WTC11 (cell line): ENCODE measurements around the gene AIG1. TPM values are rescaled to one million over a fixed set of nuclear protein-coding genes. Genes with fewer than 3 reads are reported as not detected.

ENCODE experiments used
- ATAC-seq: fragments of 200-7000 bp; cut with Tn5 transposase; 2 replicates; pipeline ENCODE4 v1.10.0; 2021; ENCODE audit warnings: mild to moderate bottlenecking, moderate library complexity
- CTCF ChIA-PET: fragments of 300-600 bp; sonication (Branson Sonifier 250); formaldehyde crosslinking; loops from one replicate; lab custom pipeline; 2021; ENCODE audit warnings: antibody characterized with exemption; lab: Charles Lee
- POLR2A ChIA-PET: fragments of 350-600 bp; sonication (Branson Sonifier 250); formaldehyde crosslinking; loops from one replicate; lab custom pipeline; 2021; ENCODE audit warnings: antibody characterized with exemption; lab: Charles Lee
- DNase-seq: peaks from one replicate; pipeline ENCODE4 v3.0.0; 2021; ENCODE audit warnings: low spot score
- H3K27ac Mint-ChIP-seq: 2 replicates; pipeline ENCODE4 v1.8.0; 2021; ENCODE audit warnings: mixed read lengths
- H3K27me3 Mint-ChIP-seq: 2 replicates; pipeline ENCODE4 v1.8.0; 2021; ENCODE audit warnings: low read depth, mild to moderate bottlenecking, moderate library complexity, mixed read lengths
- H3K36me3 Mint-ChIP-seq: 2 replicates; pipeline ENCODE4 v1.8.0; 2021; ENCODE audit warnings: mixed read lengths
- H3K4me1 Mint-ChIP-seq: 2 replicates; pipeline ENCODE4 v1.8.0; 2022; ENCODE audit warnings: mixed read lengths
- H3K4me3 Mint-ChIP-seq: 2 replicates; pipeline ENCODE4 v1.8.0; 2021; ENCODE audit warnings: mild to moderate bottlenecking, moderate library complexity, mixed read lengths
- H3K9me3 Mint-ChIP-seq: 2 replicates; pipeline ENCODE4 v1.8.0; 2021; ENCODE audit warnings: mixed read lengths
- ARID4B ChIP-seq: sonication (generic); formaldehyde crosslinking; IDR thresholded peaks from 2 replicates; pipeline ENCODE4 v1.8.0; 2023; ENCODE audit warnings: missing genetic modification reagents, mild to moderate bottlenecking, borderline replicate concordance
- ATF1 ChIP-seq: sonication (generic); formaldehyde crosslinking; IDR thresholded peaks from 2 replicates; pipeline ENCODE4 v1.8.1; 2023; ENCODE audit warnings: mild to moderate bottlenecking, moderate library complexity, missing genetic modification reagents
- ATF2 ChIP-seq: sonication (generic); formaldehyde crosslinking; IDR thresholded peaks from 2 replicates; pipeline ENCODE4 v1.8.1; 2022; ENCODE audit warnings: low read depth, missing genetic modification reagents, borderline replicate concordance
- E2F1 ChIP-seq: sonication (generic); formaldehyde crosslinking; IDR thresholded peaks from 2 replicates; pipeline ENCODE4 v1.8.0; 2022; ENCODE audit warnings: mild to moderate bottlenecking, missing genetic modification reagents
- EMX1 ChIP-seq: fragments of 250-450 bp; sonication (Bioruptor Pico); IDR thresholded peaks from 2 replicates; pipeline ENCODE4 v1.8.0; 2021; ENCODE audit warnings: mild to moderate bottlenecking
- ERG ChIP-seq: fragments of 250-450 bp; sonication (Bioruptor Pico); IDR thresholded peaks from 2 replicates; pipeline ENCODE4 v1.8.0; 2021; ENCODE audit warnings: mild to moderate bottlenecking
- ESRRA ChIP-seq: sonication (generic); formaldehyde crosslinking; IDR thresholded peaks from 2 replicates; pipeline ENCODE4 v1.8.1; 2022; ENCODE audit warnings: mild to moderate bottlenecking, missing genetic modification reagents, borderline replicate concordance
- IRF1 ChIP-seq: sonication (generic); formaldehyde crosslinking; IDR thresholded peaks from 2 replicates; pipeline ENCODE4 v1.8.0; 2023; ENCODE audit warnings: missing genetic modification reagents
- MLX ChIP-seq: sonication (generic); formaldehyde crosslinking; IDR thresholded peaks from 2 replicates; pipeline ENCODE4 v1.8.1; 2023; ENCODE audit warnings: mild to moderate bottlenecking, missing genetic modification reagents, moderate library complexity
- NR2C2 ChIP-seq: sonication (generic); formaldehyde crosslinking; IDR thresholded peaks from 2 replicates; pipeline ENCODE4 v1.8.0; 2022; ENCODE audit warnings: mild to moderate bottlenecking, missing genetic modification reagents
- PRDM15 ChIP-seq: sonication (generic); formaldehyde crosslinking; IDR thresholded peaks from 2 replicates; pipeline ENCODE4 v1.8.0; 2022; ENCODE audit warnings: missing genetic modification reagents
- SP1 ChIP-seq: sonication (generic); formaldehyde crosslinking; conservative IDR thresholded peaks from 2 replicates; pipeline ENCODE4 v1.8.1; 2022; ENCODE audit warnings: missing genetic modification reagents
- STAT6 ChIP-seq: sonication (generic); formaldehyde crosslinking; conservative IDR thresholded peaks from 2 replicates; pipeline ENCODE4 v1.8.1; 2023; ENCODE audit warnings: mild to moderate bottlenecking, low read depth, missing genetic modification reagents, moderate library complexity
- ZNF317 ChIP-seq: sonication (generic); formaldehyde crosslinking; IDR thresholded peaks from 2 replicates; pipeline ENCODE4 v1.8.1; 2023; ENCODE audit warnings: low read depth, mild to moderate bottlenecking, moderate library complexity, missing genetic modification reagents, borderline replicate concordance
- ZNF423 ChIP-seq: fragments of 250-450 bp; sonication (Bioruptor Pico); IDR thresholded peaks from 2 replicates; pipeline ENCODE4 v2.1.2; 2022; ENCODE audit warnings: mild to moderate bottlenecking, moderate library complexity
- total RNA-seq: library from RNA; stranded (reverse); gene quantifications from 3 replicates; pipeline ENCODE4 v1.2.3, GENCODE V29; 2021

The AIG1 gene
- total RNA-seq, 1 experiment from 2014 or later = 38.8 TPM

- TF ChIP-seq ATF2 (CRISPR knock-in tag) = no peak
- TF ChIP-seq, all 79 proteins: peak for 0
Observed at GRCh38 chr6:143098054-143098671, 37.5 kb downstream of the AIG1 start (continued).

GRCh38 chr6:143099647-143100046 lies 39.0 kb downstream of the AIG1 start:
- no peak for TF ChIP-seq ARID4B (CRISPR knock-in tag)
- no peak for TF ChIP-seq ESRRA (CRISPR knock-in tag)
- no peak for TF ChIP-seq PRDM15 (CRISPR knock-in tag)
- no peak for TF ChIP-seq ZNF317
- no peak for TF ChIP-seq ERG
- TF ChIP-seq IRF1 = no peak
- TF ChIP-seq E2F1 (CRISPR knock-in tag) = no peak
- TF ChIP-seq STAT6 (CRISPR knock-in tag) = no peak
- TF ChIP-seq MLX (CRISPR knock-in tag) = no peak
- TF ChIP-seq SP1 (CRISPR knock-in tag) = no peak
- TF ChIP-seq NR2C2 (CRISPR knock-in tag) = no peak
- no peak for TF ChIP-seq ZNF423 (CRISPR knock-in tag)
- no peak for TF ChIP-seq ATF1
- no peak for TF ChIP-seq EMX1 (CRISPR knock-in tag)
- H3K36me3 Mint-ChIP-seq = 0 out of 2 replicates have a peak, but pooled peaks cover 2% of the 10 kb centered on the region
- ChIA-PET POLR2A (no interaction called here), CTCF (no interaction called here)
- peaks cover 4% of the 10 kb centered on the region; the same call in 1 of the 2 replicates for H3K4me1 Mint-ChIP-seq
- H3K27me3 Mint-ChIP-seq = no peaks in the 10 kb centered on the region
- H3K4me3 Mint-ChIP-seq = no peak overlapping the region
- DNase-seq (no peak), ATAC-seq (no peak)
- H3K27ac Mint-ChIP-seq = no peak overlapping the region
- H3K9me3 Mint-ChIP-seq = no peaks in the 10 kb centered on the region
